GM19452 (cell line): ENCODE data around the gene TTC17.
"Not testable (repeated sequence)": the region's sequence is repeated elsewhere in the genome, so short reads cannot be mapped to it uniquely, and the experiment has no call there.

Experiments used
- ATAC-seq: cut with Tn5 transposase; IDR thresholded peaks from one replicate; pipeline ENCODE4 v1.9.1; 2021; ENCODE audit not compliant: unreplicated experiment

Gene TTC17

DNA sequence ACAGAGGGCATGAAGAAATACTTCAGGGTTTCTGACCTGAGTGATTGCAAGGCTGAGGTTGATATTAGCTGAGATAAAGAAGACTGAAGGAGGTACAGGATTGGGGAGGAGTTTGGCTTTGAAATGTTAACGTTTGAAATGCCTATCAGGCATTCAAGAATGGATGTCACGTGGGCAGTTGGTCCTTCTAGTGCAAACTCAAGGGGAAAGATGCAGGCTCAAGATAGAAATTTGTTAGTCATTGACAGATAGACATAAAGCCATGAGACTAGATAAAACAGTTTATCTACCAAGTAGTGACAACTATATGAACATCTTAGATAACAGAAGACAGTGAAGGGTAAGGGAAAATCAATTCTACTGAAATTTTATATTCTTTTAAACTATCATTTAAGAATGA, 23.1 kb downstream of the TTC17 start:
- ATAC-seq = no peak

DNA sequence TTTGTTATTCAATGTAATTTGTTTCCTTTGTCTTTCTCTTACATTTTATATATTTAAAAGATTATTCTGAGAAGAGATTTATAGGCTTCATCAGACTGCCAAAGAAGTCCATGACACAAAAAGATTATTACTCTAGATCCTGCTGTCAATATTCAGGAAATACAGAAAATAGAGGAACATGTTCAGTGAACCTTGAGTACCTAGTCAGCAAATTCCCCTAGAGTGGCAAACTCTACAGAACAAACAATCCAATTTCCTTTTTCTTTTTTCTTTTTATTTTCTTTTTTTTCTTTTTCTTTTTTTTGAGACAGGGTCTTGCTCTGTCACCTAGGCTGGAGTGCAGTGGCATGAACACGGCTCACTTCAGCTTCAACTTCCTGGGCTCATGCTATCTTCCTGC, 23.9 kb downstream of the TTC17 start:
- no peak for ATAC-seq

DNA sequence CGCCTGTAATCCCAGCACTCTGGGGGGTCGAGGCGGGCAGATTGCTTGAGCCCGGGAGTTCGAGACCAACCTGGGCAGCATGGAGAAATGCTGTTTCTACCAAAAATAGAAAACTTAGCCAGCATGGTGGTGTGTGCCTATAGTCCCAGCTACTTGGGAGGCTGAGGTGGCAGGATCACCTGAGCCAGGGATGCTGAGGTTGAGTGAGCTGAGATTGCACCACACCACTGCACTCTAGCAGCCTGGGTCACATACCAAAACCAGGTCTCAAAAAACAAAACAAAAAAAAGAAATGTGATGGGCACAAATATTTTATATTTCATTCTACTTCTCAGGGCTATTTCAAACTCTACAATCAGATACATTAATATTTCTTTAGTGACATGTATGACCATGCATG, 25.7 kb downstream of the TTC17 start:
- no peak for ATAC-seq

DNA sequence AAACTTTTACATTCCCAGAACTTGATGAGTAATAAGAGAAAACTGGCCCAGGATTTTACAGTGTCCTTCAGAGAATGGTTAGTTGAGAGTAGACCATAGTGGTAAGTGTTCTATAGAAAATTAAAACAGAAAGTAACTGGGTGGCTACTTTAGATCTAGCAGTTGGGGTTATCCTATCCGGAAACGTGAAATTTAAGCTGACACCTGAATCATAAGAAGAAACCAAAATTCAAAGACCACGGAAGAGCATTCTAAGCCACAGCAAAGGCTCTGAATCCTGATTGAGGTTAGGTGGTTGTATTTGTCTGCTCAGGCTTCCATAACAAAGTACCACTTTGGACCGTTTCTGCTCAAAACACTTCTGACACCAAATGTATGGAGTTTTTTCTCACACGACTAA, 34.0 kb downstream of the TTC17 start:
- ATAC-seq = no peak

DNA sequence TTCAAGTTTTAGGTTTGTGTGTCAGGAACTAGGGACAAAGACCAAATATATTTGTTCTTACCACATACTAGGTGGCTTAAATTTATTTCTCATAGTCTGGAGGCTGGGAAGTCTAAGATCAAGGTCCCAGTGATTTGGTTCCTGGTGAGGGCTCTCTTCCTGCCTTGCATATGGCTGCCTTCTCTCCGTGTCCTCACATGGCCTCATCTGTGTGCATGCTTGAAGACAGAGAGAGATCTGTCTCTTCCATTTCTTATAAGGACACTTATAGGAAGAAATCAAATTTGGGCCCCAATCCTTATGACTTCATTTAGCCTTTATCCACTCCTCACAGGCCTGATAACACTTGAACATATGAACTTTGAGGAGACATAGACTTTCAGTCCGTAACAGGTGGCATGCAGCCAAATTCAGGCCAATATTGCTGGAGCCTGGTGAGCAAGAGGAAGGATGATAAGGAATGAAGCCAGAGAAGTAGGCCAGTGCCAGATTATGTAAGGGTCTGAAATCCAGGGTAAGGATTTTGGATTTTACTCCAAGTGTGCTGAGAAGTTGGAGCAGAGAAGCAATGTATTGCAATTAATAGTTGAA, 35.1 kb downstream of the TTC17 start:
- ATAC-seq = no peak

DNA sequence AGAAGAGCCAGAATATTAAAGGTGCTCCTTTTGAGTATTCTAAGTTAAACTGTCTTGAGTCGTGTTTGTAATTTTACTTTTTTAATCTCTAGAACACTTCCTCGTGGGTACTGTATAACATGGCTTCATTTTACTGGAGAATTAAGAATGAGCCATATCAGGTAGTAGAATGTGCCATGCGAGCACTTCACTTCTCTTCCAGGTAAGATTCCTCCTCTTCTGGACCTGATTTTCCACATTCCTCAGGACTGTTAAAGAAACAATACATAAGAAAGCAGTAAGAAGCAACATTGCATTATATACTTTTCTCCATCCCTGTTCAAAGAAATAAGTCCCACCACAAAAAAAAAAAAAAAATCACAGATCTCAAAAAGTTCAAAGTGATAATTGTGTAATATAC, 37.9 kb downstream of the TTC17 start:
- ATAC-seq = no peak

DNA sequence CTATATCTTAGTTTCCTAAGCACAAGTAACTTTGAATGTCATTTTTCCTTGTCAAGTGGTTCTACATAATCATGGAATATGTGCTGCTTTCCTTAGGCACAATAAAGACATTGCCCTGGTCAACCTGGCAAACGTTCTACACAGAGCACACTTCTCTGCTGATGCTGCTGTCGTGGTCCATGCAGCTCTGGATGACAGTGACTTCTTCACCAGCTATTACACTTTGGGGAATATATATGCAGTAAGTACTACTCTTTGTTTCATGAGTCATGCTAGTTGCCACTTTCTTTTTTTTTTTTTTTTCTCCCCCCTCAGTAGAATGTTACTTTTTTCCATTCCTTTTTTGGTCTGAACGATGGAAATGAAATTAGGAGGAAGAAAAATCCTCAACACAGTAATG, 38.5 kb downstream of the TTC17 start:
- no peak for ATAC-seq

DNA sequence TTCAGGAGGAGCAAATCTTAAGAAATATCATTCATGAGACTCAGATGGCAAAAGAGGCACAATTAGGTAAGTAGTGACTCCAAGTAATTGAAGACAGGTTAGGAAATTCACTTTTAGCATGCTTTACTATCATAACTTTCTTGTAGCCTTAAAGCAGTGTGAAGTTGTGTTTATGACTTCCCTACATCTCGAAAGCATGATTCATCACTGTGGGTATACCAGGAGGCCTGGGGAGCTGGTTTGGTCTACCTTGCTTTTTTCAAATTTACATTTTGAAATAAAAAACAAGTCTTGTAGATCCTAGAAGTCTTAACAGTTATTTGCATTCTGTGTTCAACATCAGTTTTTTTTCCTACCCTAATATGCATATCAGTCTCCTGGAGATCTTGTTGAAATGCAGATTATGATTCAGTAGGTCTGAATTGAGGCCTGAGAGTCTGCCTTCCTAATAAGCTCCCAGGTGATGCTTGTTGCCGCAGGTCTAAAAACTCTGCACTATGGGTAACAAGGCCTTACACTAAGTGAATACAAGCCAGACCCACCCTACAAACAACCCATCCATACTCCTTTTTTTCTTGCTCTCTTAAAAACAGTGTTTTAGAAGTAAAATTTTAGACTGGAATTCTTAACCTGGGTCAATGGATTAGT, 41.4 kb downstream of the TTC17 start:
- ATAC-seq = no peak

DNA sequence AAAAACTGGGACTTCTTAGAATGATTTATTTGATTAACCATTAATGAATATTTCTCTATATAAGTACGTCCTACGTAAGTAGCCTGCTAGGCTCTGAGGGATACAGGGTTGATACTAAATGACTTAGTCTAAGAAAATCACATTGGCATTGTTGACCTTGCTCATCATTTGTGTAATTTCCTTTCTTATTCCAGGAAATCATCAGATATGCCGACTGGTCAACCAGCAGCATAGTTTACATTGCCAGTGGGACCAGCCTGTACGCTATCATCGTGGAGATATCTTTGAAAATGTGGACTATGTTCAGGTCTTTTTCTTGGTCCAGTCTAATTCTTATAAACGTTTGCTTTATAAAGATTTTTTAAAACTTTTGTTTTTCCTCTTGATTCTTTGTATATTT, 42.5 kb downstream of the TTC17 start:
- ATAC-seq = no peak

DNA sequence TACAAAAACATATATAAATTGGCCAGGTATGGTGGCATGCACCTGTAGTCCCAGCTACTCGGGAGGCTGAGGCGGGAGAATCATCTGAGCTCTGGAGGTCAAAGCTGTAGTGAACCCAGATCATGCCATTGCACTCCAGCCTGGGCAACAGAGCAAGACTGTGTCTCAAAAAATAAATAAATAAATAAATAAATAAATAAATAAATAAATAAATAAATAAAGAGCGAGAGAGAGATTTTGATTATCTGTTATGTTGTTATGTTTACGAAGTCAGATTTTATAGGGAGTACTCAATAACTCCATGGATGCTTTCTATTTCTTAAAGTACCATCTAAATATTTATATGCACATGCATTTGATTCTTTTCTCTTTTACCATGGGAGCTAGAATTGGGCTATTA, 43.1 kb downstream of the TTC17 start:
- ATAC-seq = not testable (repeated sequence)

DNA sequence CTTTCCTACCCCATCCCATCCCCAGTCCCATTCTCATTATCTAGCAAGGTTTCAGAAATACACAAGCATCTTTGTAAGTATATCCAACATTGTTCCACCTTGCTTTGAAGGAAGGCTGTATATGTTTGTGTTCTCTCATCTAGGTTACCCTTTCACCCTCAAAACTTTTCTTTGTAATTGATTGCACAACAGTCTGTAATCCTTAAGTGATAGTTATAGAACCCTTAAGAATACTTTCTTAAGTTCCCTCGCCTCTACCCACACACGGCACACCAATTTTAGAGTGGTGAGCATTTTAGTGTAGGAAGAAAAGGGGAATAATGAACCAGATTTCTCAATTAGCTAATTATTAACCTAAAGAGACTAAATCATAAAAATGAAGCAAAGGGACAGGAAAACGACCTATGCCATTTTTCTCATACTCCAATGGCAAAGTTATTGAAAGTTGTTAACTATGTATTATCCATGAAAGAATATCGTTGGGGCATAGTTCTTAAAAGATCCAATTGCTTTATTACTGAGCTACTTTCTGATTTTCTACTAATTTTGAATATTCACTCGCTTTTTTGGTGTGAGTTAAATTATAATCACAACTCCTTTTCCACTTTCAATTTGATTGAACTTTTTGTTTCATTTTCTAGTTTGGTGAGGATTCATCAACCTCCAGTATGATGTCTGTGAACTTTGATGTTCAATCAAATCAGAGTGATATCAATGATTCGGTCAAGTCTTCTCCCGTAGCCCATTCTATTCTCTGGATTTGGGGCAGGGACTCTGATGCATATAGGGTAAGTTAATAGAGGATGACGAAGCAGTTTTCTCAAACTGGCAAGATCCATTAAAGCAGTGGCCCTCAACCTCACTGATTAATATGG, 44.9 kb downstream of the TTC17 start:
- no peak for ATAC-seq

DNA sequence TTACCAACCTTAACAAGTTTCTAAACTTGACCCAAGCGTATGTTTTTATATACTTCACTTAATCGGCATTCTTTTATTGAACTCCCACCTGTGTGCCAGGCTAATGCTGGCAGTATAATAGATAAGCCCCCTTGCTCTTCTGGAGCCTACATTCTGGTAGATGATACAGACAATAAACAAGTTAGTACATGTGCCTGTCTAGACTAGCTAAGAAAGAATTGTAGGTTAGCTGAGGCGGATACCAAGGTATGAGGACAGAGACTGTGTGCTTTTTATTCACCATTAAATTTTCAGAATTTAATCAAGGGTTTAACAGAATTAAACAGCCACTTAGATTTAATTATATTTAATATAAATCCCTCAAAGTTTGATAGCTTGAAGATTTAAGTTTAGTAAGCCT, 45.7 kb downstream of the TTC17 start:
- no peak for ATAC-seq

DNA sequence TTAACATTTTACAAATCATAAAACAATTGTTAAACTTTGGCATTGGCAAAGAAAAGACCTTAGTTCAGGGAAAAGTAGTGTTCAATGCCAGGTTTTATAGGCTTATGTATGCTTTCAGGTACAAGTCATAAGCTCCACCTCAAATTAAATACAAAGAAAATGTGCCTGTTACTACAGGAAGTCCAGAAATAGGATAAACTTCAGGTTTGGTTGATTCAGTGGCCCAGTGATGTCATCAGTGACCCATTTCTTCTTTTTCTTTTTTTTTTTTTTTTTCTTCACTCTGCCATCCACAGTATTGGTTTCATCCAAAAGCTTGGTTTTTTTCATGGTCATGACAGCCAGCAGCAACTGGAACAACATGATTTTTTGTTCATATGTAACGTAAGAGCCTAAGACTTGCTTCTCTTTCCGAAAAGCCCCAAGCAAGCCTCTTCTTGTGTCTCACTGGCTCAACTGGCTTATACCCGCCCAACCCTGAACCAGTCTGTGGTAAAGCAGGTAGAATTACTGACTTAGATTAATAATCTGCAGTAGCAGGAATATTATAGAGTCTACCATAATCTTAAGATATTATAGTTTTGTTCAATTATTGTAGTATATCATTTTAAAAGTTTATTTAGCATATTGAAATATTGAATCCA, 46.2 kb downstream of the TTC17 start:
- no peak for ATAC-seq

DNA sequence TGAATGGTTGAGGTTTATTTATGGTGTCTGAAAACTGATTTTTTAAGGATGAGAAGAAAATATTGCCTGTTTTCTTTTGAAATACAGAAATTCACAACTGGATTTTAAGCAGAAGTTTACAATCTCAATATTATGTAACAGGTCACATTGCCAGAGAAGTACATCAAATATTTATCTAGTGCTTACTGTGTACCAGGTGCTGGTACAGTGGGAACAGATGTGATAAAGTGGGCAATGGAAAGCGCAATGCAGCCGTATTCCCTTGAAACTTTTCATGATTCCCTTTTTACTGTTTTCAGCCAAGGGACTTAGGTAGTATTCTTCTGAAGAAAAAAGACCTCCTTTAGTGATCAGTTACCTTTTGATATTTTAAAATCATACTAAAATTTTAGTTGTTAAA, 49.6 kb downstream of the TTC17 start:
- ATAC-seq = no peak

DNA sequence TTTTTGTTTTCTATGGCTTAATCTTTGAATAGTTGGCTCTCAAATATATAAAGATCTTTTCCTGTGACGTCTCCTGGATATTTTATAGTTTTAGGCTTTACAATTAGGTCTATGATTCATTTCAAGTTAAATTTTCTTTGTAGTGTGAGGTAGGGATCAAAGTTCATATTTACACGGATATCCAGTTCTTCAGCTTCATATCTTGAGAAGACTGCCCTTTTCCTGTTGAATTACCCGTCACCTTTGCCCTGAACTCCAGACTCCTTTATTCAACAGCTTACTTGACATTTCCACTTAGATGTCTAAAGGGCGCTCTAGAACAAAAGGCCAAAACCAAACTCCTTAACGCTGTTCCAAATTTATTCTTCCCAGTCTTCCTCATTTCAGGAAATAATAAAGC, 51.7 kb downstream of the TTC17 start:
- no peak for ATAC-seq

DNA sequence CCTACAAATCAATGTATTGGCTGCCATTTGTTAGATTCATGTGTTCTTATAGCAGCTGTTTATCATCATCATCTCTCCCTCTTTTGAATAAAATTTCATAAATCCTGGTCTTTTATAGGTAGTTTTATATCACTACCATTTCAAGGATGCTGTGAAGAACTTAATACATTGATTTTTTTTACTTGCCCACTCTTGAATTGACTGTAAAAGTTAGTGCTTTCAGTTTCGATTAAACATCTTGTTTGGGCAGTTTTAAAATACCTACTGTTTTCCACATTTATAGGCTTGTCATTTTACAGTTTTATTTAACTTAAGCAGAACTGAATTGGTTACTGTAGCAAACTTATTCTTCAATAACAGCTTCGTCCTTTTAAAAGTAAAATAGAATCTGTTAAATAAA, 59.5 kb downstream of the TTC17 start:
- ATAC-seq = no peak

DNA sequence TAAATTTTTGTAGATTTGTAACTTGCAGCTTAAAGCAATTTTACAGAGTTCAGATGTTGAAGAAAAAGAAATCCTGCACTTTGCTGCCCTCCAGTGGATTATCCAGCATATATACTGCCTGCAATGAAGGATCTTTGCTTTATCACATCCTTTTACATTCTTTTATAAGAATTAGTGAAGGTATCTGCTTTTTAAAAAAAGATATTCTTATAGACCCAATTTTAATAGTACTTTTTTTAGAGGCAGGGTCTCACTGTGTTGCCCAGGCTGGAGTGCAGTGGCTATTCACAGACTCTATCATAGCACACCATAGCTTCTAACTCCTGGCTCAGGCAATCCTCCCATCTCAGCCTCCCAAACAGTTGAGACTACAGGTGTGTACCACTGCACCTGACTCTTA, 60.7 kb downstream of the TTC17 start:
- ATAC-seq = no peak

DNA sequence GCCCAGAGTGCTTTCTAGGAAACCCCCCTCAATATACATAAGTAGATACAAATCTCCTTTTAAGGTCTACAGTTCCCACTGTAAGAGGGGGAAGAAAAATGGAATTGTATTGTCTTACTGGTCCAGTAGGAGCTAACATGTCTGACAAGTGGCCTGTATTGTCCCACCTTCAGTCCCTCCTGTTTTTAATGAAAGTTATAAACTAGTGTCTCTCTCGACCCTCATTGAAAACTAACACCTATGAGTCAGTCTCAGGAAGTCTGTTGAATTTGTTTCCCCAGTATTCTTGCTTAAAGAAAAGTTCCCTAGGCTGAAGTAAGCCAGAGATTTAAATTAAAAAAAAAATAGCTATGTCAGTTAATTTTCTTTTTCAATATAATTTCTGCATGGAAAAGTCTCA, 69.3 kb downstream of the TTC17 start:
- no peak for ATAC-seq

DNA sequence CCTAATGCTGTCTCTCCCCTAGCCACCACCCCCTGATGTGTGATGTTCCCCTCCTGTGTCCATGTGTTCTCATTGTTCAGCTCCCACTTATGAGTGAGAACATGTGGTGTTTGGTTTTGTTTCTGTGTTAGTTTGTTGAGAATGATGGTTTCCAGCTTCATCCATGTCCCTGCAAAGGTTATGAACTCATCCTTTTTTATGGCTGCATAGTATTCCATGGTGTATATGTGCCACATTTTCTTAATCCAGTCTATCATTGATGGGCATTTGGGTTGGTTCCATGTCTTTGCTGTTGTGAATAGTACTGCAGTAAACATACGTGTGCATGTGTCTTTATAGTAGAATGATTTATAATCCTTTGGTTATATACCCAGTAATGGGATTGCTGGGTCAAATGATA, 72.2 kb downstream of the TTC17 start:
- not testable (repeated sequence) for ATAC-seq

DNA sequence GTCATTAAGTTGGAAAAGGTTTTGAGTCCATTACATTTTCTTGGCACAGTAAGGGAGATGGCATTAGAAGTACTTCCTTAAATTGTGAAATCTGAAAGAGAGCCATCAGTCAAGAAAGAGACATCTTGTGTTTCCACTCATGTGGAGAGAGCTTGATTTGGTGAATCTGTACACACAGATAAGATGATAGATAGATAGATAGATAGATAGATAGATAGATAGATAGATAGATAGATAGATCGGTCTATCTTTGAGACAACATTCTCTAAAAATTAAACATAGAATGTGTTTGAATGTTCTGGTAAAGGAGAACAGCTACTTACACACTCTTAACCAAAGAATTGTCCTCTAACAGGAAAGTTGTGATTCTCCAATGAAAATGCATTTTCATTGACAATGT, 76.2 kb downstream of the TTC17 start:
- no peak for ATAC-seq

DNA sequence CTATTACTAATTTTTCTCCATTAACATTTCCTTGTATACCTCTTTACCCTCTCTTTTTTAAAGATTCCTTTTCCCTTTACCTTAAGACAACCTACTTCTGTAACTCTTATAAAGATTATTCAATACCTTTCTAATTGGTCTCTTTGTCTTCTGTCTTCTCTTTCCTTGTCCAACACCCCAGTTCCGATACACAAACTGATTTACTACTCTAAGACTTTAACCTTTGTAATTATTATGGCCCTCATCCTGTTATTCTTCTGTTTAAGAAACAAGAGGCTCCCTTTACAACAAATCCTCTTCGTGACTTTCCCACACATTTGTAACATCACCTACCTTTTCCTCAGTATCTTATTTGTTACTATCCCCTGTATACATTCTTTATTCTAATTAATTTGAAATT, 81.8 kb downstream of the TTC17 start:
- no peak for ATAC-seq

DNA sequence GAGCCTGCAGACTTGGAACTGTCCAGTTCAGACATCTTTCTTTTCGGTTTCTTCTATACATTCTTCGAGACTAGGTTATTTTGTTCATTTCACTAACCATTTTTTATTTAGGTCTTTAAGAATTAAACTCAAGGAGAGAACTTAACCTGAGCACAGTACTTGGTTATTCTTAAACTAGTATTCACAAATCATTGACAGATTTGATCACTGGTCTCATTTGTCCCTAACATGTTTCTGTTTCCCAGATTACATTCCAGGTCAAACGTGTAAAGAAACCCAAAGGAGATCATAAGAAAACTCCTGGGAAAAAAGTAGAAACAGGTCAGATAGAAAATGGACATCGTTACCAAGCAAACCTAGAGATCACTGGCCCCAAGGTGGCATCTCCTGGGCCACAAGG, 85.1 kb downstream of the TTC17 start:
- ATAC-seq = no peak
